Testis (tissue), 3 donors: ENCODE results near the gene ETAA1. TPM values are rescaled to one million over a fixed set of nuclear protein-coding genes. Genes with fewer than 3 reads are reported as not detected.

Experiments used
- DNase-seq: peaks from one replicate; pipeline ENCODE4 v3.0.0-alpha.2; 2019
- H3K27ac ChIP-seq, 2 donors: fragments of 200-600 bp; sonication (generic); one replicate each; pipeline ENCODE4 v1.5.1; 2019
- H3K27me3 ChIP-seq: fragments of 200-600 bp; sonication (generic); one replicate; pipeline ENCODE4 v1.5.1; 2019
- H3K36me3 ChIP-seq: fragments of 200-600 bp; sonication (generic); one replicate; pipeline ENCODE4 v1.5.1; 2017; ENCODE audit warnings: low read depth; ENCODE audit errors: missing control alignments
- H3K4me1 ChIP-seq: fragments of 200-600 bp; sonication (generic); one replicate; pipeline ENCODE4 v1.5.1; 2019
- H3K4me3 ChIP-seq, 2 donors: fragments of 200-600 bp; sonication (generic); one replicate each; pipeline ENCODE4 v1.5.1; 2017 to 2019
- H3K9me3 ChIP-seq: fragments of 200-600 bp; sonication (generic); one replicate; pipeline ENCODE4 v1.5.1; 2017
- POLR2A ChIP-seq: fragments of 450-650 bp; IDR thresholded peaks from one replicate; pipeline ENCODE4 v1.6.1; 2017; ENCODE audit warnings: antibody characterized with exemption, mild to moderate bottlenecking, moderate library complexity
- WGBS, 2 donors: methylation state at CpG; one replicate each; pipeline ENCODE4 v1.1.5; 2018; 5-methylcytosine and 5-hydroxymethylcytosine counted together
- intact Hi-C: fragments of 100-400 bp; cut with DNase I; formaldehyde crosslinking; loops from one replicate; pipeline ENCODE4 v1.15.1; 2023; ENCODE audit warnings: low total_unique reads
- polyA plus RNA-seq: library from polyadenylated mRNA; stranded (reverse); fragments of 350-450 nt; fragmentation: Illumina TruSeq; extraction: RNeasy Lipid Tissue Mini Kit (QIAGEN cat#74804); gene quantifications from one replicate; pipeline ENCODE4 v1.2.3, GENCODE V29; 2014; ENCODE audit warnings: low read depth, low replicate concordance; ENCODE audit not compliant: insufficient read depth
- total RNA-seq, 2 donors: library from RNA; depleted of rRNA; stranded (reverse); fragments of >200 nt; gene quantifications; one replicate each; pipeline ENCODE4 v1.2.3, GENCODE V29; 2016
- TF ChIP-seq, protein P1 (sequence below), 3 experiments: fragments of 450-650 bp in 2 of 3; fragments of 200-600 bp in 1 of 3; sonication (generic) in 1 of 3; IDR thresholded peaks; one replicate each; pipeline ENCODE4 v1.5.1; 2016 to 2019; ENCODE audit warnings: antibody characterized with exemption in 3 of 3, mild to moderate bottlenecking in 2 of 3, moderate library complexity in 1 of 3

The ETAA1 gene
- total and polyA plus RNA-seq, 3 donors from 2014 or later, result 4.4 to 19.2 (median 18.7) TPM

DNA sequence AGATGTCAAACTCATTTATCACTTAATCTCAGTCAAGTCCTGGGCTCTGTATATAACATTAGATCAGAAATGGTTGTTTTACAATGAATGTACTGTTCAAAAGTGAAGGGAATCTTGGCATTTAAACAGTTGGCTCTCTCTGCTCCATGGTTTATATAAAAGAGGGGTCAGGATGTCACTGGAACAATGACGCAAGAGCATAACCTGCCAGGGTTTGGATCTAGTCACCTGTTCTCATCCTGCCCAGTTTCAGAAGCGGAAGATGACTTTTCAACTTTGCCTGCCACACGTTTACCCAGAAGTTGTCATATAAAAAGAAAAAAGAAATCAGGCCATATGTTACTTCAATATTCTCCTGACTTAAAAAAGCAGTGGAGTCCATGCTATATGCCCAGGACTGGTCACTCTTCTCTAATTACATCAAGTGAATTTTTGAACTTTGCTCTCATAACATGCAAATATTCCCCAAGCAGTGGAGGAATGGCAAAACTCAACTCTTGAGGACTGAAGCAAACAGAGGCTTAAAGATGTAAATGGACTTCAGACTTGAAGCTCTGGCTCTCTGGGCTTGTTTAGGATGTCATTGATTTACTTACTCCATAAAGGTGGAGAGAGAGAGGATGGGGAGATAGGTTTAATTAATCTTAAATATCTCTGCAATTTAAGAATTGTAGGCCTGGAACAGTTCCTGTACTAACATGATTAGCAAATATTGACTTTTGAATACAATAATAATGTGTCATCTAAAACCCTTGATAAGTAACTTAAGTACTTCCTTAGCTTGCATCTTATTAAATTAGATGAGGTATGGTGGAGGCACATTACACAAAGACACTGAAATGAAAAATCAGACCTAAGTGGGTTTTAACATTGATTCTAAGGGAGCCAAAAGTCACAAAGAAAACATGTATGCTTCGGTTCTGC, 58.3 kb downstream of the ETAA1 start:
- no peaks in the 10 kb centered on the region for H3K27me3 ChIP-seq
- 81 to 84% methylated on average over 4 of the region's 4 CpGs for WGBS, 2 donors
- TF ChIP-seq, protein P1, sequence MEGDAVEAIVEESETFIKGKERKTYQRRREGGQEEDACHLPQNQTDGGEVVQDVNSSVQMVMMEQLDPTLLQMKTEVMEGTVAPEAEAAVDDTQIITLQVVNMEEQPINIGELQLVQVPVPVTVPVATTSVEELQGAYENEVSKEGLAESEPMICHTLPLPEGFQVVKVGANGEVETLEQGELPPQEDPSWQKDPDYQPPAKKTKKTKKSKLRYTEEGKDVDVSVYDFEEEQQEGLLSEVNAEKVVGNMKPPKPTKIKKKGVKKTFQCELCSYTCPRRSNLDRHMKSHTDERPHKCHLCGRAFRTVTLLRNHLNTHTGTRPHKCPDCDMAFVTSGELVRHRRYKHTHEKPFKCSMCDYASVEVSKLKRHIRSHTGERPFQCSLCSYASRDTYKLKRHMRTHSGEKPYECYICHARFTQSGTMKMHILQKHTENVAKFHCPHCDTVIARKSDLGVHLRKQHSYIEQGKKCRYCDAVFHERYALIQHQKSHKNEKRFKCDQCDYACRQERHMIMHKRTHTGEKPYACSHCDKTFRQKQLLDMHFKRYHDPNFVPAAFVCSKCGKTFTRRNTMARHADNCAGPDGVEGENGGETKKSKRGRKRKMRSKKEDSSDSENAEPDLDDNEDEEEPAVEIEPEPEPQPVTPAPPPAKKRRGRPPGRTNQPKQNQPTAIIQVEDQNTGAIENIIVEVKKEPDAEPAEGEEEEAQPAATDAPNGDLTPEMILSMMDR (IDR thresholded peaks at IDR 0.05), result no peak
- TF ChIP-seq POLR2A, result no peak
- H3K4me1 ChIP-seq, result no peaks in the 10 kb centered on the region
- no peaks in the 10 kb centered on the region for H3K9me3 ChIP-seq
- no peak overlapping the region for H3K27ac ChIP-seq
- DNase-seq, result no peak
- H3K36me3 ChIP-seq, result no peaks in the 10 kb centered on the region
- no peak overlapping the region for H3K4me3 ChIP-seq
- intact Hi-C loops, result no loop called here

DNA sequence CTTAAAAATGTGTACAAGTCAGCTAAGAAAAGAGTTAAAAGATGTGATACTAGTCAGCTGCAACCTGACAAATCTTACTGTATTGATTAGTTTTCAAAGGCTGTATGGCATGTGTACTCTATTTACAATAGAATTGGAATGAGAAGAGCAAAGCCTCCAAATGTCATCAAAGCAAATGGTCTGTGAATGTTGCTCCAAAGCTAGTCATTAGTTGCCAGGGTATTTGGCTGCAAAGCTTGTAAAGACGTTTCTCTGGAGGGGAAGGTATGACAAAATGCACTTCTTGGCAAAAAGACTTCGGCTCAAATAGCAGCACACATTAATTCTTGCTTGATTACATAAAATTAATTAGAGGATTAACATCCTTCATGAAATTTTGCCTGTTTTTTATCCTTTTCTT, 59.3 kb downstream of the ETAA1 start:
- intact Hi-C loops, result no loop called here
- H3K36me3 ChIP-seq, result no peaks in the 10 kb centered on the region
- DNase-seq, result no peak
- no peak overlapping the region for H3K4me3 ChIP-seq
- H3K27me3 ChIP-seq, result no peaks in the 10 kb centered on the region
- TF ChIP-seq, protein P1 (IDR thresholded peaks at IDR 0.05), result no peak
- TF ChIP-seq POLR2A, result no peak
- H3K9me3 ChIP-seq, result no peaks in the 10 kb centered on the region
- H3K4me1 ChIP-seq, result no peaks in the 10 kb centered on the region
- WGBS, 2 donors, result 72 to 74% methylated on average over 2 of the region's 2 CpGs
- H3K27ac ChIP-seq, result no peak overlapping the region

DNA sequence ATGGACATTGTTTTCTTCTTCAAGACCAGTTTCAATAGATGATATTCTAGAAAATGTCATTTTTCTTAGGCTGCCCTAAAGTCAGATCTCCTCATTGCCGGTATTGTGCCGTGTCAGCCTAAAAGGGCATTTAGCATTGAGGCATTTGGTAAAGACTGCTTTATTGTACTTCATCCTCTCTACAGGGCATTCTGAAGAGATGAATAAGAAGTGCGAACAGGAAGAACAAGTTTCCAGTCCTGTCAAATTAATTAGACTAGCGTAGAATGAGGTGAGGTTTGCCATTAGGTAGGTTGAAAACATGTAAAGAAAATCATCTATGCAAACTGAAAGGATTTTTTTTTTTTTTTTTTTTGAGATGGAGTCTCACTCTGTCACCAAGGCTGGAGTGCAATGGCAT, 60.6 kb downstream of the ETAA1 start:
- H3K9me3 ChIP-seq, result no peaks in the 10 kb centered on the region
- H3K4me3 ChIP-seq, result no peak overlapping the region
- no peaks in the 10 kb centered on the region for H3K36me3 ChIP-seq
- no peak for DNase-seq
- H3K4me1 ChIP-seq, result no peaks in the 10 kb centered on the region
- WGBS, 2 donors, result 79 to 93% methylated on average over 4 of the region's 4 CpGs
- TF ChIP-seq, protein P1 (IDR thresholded peaks at IDR 0.05), result no peak
- no peak for TF ChIP-seq POLR2A
- H3K27ac ChIP-seq, result no peak overlapping the region
- intact Hi-C loops, result no loop called here
- H3K27me3 ChIP-seq, result no peaks in the 10 kb centered on the region

DNA sequence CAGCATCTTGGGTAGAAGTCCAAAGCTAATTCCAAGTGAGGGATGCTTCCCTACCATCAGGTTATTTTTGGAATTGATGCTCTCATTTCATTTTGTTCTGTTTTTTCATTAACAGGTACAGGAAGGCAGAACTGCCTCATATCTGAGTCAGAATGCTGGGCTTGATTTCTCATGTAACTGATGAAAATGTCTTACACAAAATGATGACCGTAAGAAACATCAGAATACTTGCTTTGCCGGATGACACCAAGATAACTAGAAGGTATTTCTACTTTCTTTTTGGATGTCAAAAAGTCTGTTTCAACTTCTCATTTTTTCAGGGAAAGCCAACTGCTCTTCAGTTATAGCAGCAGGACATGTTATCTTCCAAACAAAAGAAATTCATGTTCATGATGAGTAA, 62.6 kb downstream of the ETAA1 start:
- intact Hi-C loops, result no loop called here
- no peak for DNase-seq
- no peak overlapping the region for H3K27ac ChIP-seq

More for the DNA sequence above, 62.6 kb downstream of the ETAA1 start:
- no peak overlapping the region for H3K4me3 ChIP-seq
- no peaks in the 10 kb centered on the region for H3K36me3 ChIP-seq
- H3K27me3 ChIP-seq, result no peaks in the 10 kb centered on the region
- TF ChIP-seq, protein P1 (IDR thresholded peaks at IDR 0.05), result no peak
- no peak for TF ChIP-seq POLR2A
- no peaks in the 10 kb centered on the region for H3K9me3 ChIP-seq
- 96 to 98% methylated on average over 2 of the region's 2 CpGs for WGBS, 2 donors
- H3K4me1 ChIP-seq, result no peaks in the 10 kb centered on the region
